Measurements from ENCODE around the gene PDCD1.
A peak's percentile ranks its signal among the peaks of the same experiment; 100 is the strongest.
"Not testable (repeated sequence)": the region's sequence is repeated elsewhere in the genome, so short reads cannot be mapped to it uniquely, and the experiment has no call there.

PDCD1 gene

DNA sequence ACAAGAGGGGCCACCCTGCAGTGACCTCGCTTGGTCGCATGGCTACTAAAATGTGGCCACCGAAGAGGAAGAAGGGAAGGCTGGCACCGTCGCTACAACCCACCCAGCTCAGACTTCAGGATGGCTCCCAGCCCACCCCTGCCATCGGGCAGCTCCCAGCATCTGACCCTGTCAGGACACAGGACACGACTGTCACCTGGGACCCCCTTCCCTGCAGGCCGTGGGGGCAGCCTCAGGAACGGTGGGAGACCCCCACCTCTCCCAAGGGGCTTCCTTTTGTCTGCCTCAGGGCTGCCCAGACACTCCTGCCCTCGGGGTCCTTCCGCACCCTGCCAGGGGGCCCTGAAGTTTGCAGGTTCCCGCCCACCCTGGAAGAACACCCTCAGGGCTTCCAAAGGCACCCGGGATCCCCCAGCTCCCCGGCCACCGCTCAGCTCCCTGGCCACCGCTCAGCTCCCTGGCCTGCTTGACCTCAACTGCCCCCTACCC, 18.5 kb upstream of the PDCD1 start:
- DNase-seq, result no peak
- H3K9me3 ChIP-seq (ENCODE audit: insufficient read depth, low read length, severe bottlenecking), result no peaks in the 10 kb centered on the region
- no peak for TF ChIP-seq EZH2 (IDR thresholded peaks at IDR 0.05; ENCODE audit: borderline replicate concordance, low read depth, low read length, severe bottlenecking)
- TF ChIP-seq, protein P1, sequence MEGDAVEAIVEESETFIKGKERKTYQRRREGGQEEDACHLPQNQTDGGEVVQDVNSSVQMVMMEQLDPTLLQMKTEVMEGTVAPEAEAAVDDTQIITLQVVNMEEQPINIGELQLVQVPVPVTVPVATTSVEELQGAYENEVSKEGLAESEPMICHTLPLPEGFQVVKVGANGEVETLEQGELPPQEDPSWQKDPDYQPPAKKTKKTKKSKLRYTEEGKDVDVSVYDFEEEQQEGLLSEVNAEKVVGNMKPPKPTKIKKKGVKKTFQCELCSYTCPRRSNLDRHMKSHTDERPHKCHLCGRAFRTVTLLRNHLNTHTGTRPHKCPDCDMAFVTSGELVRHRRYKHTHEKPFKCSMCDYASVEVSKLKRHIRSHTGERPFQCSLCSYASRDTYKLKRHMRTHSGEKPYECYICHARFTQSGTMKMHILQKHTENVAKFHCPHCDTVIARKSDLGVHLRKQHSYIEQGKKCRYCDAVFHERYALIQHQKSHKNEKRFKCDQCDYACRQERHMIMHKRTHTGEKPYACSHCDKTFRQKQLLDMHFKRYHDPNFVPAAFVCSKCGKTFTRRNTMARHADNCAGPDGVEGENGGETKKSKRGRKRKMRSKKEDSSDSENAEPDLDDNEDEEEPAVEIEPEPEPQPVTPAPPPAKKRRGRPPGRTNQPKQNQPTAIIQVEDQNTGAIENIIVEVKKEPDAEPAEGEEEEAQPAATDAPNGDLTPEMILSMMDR (IDR thresholded peaks at IDR 0.05; ENCODE audit: borderline replicate concordance, extremely low read depth, low read length, poor library complexity, severe bottlenecking), result no peak
- H3K27ac ChIP-seq (ENCODE audit: low read length), result no peak overlapping the region
- no peak overlapping the region for H3K9ac ChIP-seq (ENCODE audit: low read depth, low read length)
- H2AFZ ChIP-seq (ENCODE audit: low read depth, low read length), result no peak overlapping the region
- 0 out of 2 replicates have a peak, but pooled peaks cover 3% of the 10 kb centered on the region for H3K79me2 ChIP-seq (ENCODE audit: insufficient read depth, low read length)
- H3K4me1 ChIP-seq (ENCODE audit: insufficient read depth, low read length), result peaks cover 19% of the 10 kb centered on the region
- no peak overlapping the region for H3K4me2 ChIP-seq (ENCODE audit: insufficient read depth, low read length)
- H3K27me3 ChIP-seq (ENCODE audit: insufficient read depth, low read length, poor library complexity), result no peaks in the 10 kb centered on the region
- ATAC-seq (ENCODE audit: insufficient read depth, low read depth), result no peak
- no peaks in the 10 kb centered on the region for H3K36me3 ChIP-seq (ENCODE audit: insufficient read depth, low read length)
- no peak overlapping the region for H3K4me3 ChIP-seq (ENCODE audit: low read depth in 1 of 2, low read length in 2 of 2)
- no peaks in the 10 kb centered on the region; the same call in 1 of the 2 replicates for H4K20me1 ChIP-seq (ENCODE audit: insufficient read depth, low read length)

DNA sequence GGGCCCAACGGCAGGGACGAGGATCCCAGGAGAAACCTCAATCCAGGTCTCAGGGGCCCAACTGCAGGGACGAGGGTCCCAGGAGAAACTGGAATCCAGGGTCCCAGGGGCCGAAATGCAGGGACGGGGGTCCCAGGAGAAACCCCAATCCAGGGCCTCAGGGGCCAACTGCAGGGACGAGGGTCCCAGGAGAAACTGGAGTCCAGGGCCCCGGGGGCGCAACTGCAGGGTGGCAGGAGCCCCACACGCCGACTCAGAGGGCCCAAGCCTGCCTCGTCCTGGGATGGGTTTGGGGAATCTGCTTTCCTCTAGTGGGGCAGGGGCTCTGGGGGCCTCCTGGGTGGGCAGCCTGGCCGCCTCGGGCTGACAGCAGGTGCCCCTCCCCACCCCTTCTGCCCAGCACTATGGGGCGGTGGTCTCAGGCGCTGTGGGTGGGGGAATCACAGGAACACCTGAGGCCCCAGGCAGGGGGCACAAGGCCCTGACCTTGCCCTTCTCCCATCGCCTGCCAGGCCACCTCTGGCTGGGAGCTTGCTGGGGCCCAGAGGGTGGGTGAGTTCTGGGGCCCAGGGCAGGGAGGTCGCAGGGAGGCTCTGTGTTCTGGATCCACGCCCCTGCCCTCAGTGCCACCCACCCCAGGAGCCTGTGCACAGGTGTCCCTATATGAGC, 18.0 kb upstream of the PDCD1 start:
- no peak overlapping the region for H2AFZ ChIP-seq (ENCODE audit: low read depth, low read length)
- ATAC-seq (ENCODE audit: insufficient read depth, low read depth), result no peak
- no peak overlapping the region for H3K27ac ChIP-seq (ENCODE audit: low read length)
- peaks cover 19% of the 10 kb centered on the region for H3K4me1 ChIP-seq (ENCODE audit: insufficient read depth, low read length)
- no peaks in the 10 kb centered on the region; the same call in 1 of the 2 replicates for H4K20me1 ChIP-seq (ENCODE audit: insufficient read depth, low read length)
- H3K9ac ChIP-seq (ENCODE audit: low read depth, low read length), result no peak overlapping the region
- H3K4me2 ChIP-seq (ENCODE audit: insufficient read depth, low read length), result no peak overlapping the region
- H3K79me2 ChIP-seq (ENCODE audit: insufficient read depth, low read length), result no peaks in the 10 kb centered on the region
- TF ChIP-seq, protein P1 (IDR thresholded peaks at IDR 0.05; ENCODE audit: borderline replicate concordance, extremely low read depth, low read length, poor library complexity, severe bottlenecking), result no peak
- no peak for TF ChIP-seq EZH2 (IDR thresholded peaks at IDR 0.05; ENCODE audit: borderline replicate concordance, low read depth, low read length, severe bottlenecking)
- no peaks in the 10 kb centered on the region for H3K9me3 ChIP-seq (ENCODE audit: insufficient read depth, low read length, severe bottlenecking)
- DNase-seq, result no peak
- H3K4me3 ChIP-seq (ENCODE audit: low read depth in 1 of 2, low read length in 2 of 2), result no peak overlapping the region
- no peaks in the 10 kb centered on the region for H3K36me3 ChIP-seq (ENCODE audit: insufficient read depth, low read length)
- no peaks in the 10 kb centered on the region for H3K27me3 ChIP-seq (ENCODE audit: insufficient read depth, low read length, poor library complexity)

DNA sequence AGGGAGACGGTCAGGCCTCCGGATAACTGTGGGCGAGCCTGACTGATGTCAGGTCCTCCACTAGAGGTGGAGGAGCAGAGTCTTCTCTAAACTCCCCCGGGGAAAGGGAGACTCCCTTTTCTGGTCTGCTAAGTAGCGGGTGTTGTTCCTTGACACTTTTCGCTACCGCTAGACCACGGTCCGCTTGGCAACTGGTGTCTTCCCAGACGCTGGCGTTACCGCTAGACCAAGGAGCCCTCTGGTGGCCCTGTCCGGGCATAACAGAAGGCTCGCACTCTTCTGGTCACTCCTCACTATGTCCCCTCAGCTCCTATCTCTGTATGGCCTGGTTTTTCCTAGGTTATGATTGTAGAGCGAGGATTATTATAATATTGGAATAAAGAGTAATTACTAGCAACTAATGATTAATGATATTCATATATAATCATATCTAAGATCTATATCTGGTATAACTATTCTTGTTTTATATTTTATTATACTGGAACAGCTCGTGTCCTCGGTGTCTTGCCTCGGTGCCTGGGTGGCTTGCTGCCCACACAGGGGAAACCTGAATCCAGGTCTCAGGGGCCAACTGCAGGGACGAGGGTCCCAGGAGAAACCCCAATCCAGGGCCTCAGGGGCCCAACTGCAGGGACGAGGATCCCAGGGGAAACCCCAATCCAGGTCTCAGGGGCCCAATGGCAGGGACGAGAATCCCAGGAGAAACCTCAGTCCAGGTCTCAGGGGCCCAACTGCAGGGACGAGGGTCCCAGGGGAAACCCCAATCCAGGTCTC, 17.2 kb upstream of the PDCD1 start:
- H3K27ac ChIP-seq (ENCODE audit: low read length); H3K27me3 ChIP-seq (ENCODE audit: insufficient read depth, low read length, poor library complexity); H4K20me1 ChIP-seq (ENCODE audit: insufficient read depth, low read length); H3K79me2 ChIP-seq (ENCODE audit: insufficient read depth, low read length); H3K4me2 ChIP-seq (ENCODE audit: insufficient read depth, low read length); H3K9me3 ChIP-seq (ENCODE audit: insufficient read depth, low read length, severe bottlenecking); H3K36me3 ChIP-seq (ENCODE audit: insufficient read depth, low read length); H3K4me3 ChIP-seq (ENCODE audit: low read depth in 1 of 2, low read length in 2 of 2); DNase-seq; H3K9ac ChIP-seq (ENCODE audit: low read depth, low read length); H2AFZ ChIP-seq (ENCODE audit: low read depth, low read length); ATAC-seq (ENCODE audit: insufficient read depth, low read depth): not testable (repeated sequence)
- H3K4me1 ChIP-seq (ENCODE audit: insufficient read depth, low read length), result peaks cover 20% of the 10 kb centered on the region
- TF ChIP-seq, protein P1 (IDR thresholded peaks at IDR 0.05; ENCODE audit: borderline replicate concordance, extremely low read depth, low read length, poor library complexity, severe bottlenecking), result peak; percentile 11
